Sigmoid colon (tissue), 3 donors: ENCODE results near the gene TNKS2.

Experiments used
- CTCF ChIP-seq, 4 experiments: fragments of 450-650 bp in 3 of 4; fragments of 200-600 bp in 1 of 4; IDR thresholded peaks; one replicate each; pipeline ENCODE4 v1.5.1; 2016 to 2019; ENCODE audit warnings: antibody characterized with exemption in 4 of 4, mild to moderate bottlenecking in 3 of 4, moderate library complexity in 2 of 4
- POLR2A ChIP-seq, 2 donors: fragments of 450-650 bp; IDR thresholded peaks; one replicate each; pipeline ENCODE4 v1.6.1; 2016; ENCODE audit warnings: antibody characterized with exemption in 2 of 2, mild to moderate bottlenecking in 2 of 2, moderate library complexity in 2 of 2

GRCh38 chr10:91824076-91824475 lies 25.9 kb downstream of the TNKS2 start:
- no peak for TF ChIP-seq CTCF (IDR thresholded peaks at IDR 0.05)
- TF ChIP-seq POLR2A (IDR thresholded peaks at IDR 0.05): no peak
